HG02981 (cell line): ENCODE data around the gene MICALL1.

Source experiments
- ATAC-seq: cut with Tn5 transposase; IDR thresholded peaks from one replicate; pipeline ENCODE4 v1.9.1; 2021; ENCODE audit warnings: mild to moderate bottlenecking, moderate library complexity; ENCODE audit not compliant: unreplicated experiment

Gene MICALL1

DNA sequence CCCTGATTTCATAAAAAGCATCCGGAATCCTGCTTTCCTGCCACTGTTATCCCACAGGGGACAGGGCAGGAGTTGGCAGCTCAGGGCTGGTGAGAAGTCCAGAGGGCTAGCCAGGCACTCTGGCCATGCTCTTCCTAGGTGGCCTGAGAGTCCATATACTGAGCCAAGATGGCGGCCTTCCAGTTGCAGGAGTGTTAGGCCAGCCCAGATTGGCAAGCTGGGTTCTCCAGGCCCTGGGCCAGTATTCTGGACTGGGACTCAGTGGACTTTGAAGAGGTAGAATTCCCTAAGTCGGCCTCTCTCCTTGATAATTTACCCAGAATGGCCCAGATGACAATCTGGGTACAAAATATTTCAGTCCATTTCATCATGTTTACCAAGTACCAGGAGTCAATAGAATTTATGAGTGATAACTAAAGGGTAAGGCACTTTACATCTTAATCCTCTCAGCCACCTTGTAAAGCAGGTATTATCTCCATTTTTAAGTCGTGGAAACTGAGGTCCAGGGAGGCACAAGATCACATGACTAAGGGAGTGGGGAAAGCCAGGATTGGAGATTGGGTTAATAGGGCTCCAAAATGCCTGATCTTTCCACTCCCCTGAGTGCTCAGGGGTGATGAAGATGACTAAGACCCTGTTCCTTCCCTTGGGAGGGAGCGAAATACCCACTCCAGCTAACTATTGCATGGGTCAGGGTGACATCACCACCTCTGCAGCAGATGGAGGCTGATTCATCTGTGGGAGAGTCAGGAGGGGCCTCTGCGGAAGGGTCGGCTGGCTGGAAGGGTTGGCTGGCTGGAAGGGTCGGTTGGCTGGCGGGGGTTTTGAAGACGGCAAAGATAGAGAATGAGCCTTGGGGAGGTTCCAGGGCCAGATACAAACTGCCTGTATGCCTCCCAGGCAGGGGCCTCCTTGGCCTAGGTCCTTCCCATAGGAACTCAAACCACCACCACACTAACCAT, 1.2 kb upstream of the MICALL1 start:
- no peak for ATAC-seq

DNA sequence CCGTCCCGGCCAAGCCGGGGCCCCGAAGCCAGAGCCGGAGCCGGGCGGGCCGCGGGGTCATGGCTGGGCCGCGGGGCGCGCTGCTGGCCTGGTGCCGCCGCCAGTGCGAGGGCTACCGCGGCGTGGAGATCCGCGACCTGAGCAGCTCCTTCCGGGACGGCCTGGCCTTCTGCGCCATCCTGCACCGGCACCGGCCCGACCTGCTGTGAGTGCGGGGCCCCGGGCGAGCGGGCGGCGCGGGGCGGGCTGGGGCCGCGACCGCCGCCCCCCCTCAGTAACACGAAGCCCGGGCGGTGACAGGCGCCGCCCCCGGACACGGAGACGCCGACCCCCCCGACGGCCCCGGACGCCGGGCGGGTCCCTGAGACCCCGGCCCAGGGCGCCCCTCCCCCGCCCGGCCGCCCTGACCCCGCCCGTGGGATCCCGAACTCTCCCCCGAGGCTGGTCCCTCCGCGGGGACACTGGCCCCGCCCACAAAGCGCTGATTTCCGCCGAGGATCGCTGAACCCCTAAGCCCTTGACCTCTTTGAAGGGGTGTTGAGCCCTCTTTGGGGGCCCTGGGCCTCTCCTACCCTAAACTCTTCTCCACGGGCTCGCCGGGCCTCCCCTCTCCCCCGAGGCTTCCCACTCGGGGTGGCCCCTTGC, 389 bp downstream of the MICALL1 start:
- peak; percentile 41 for ATAC-seq

GRCh38 chr22:37907036-37907954, 1.2 kb downstream of the MICALL1 start:
- ATAC-seq, result no peak

- no peak for ATAC-seq
Observed at GRCh38 chr22:37909766-37910165, 3.7 kb downstream of the MICALL1 start.

GRCh38 chr22:37910890-37911672, 5.0 kb downstream of the MICALL1 start:
- ATAC-seq, result no peak

- ATAC-seq, result no peak
Observed at GRCh38 chr22:37911697-37912096, 5.6 kb downstream of the MICALL1 start.

DNA sequence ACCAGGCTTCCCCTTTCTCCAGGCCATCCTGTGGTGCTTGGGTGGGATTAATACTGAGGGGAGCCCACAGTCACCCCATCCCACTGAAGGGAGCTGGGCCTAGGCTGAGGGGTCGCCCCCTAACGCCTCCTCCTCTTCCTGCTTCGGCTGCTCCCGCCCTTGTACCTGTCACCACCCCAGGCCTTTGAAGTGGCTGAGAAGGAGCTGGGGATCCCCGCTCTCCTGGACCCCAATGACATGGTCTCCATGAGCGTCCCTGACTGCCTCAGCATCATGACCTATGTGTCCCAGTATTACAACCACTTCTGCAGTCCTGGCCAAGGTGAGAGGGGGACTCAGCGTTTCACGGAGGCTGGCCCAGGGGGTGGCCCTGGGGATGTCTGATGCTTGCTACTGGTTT, 6.1 kb downstream of the MICALL1 start:
- ATAC-seq, result no peak

GRCh38 chr22:37913233-37913721, 7.2 kb downstream of the MICALL1 start:
- ATAC-seq, result no peak

DNA sequence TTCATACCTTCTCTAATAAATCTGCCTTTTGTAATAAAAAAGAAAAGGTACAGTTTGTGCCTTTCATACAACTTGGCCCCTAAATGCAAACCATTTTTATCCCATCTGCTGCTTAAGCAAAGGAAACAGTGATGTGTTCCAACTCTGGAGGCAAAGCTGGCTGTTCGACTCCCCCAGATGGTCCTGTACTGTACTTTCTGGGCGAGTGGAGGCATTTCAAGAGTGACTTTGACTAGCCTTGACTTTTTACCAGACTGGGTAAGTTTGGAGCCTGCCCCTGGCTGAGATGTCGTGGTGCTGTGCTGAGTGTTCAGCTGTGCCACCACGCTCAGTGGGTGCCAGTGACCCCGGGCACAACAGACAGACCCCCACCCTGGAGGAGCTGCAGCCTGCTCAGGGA, 10.2 kb downstream of the MICALL1 start:
- no peak for ATAC-seq

DNA sequence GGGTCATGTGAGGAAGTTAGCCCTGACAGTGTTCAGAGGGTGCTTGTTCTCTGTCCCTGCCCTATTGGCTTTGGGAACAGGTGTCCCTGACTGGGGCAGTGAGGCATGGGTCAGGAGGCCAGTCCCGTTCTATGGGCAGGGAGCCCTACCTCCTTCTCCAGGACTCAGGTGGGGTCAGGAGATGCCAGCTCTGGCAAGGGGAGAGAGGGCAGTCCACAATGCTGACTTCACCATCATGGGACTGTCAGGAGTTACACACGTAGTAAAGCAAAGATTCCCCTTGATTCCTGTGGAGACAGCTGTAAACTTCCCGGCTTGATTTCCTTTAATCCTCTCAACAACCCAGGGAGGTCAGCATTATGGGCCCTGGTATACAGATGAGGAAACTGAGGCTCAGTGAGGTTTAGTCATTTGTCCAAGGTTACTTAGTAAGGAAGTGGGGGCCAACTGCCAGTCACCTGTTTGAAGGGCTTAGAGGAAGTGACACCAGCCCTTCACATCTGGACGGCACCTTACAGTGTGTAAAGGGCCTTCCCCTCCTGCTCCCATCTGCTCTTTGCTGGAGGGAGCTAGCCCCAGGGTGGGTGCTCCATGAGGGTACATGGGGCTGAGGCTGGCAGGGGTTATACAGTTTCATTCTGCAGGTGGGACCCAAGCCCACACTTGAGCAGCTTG, 11.9 kb downstream of the MICALL1 start:
- no peak for ATAC-seq

DNA sequence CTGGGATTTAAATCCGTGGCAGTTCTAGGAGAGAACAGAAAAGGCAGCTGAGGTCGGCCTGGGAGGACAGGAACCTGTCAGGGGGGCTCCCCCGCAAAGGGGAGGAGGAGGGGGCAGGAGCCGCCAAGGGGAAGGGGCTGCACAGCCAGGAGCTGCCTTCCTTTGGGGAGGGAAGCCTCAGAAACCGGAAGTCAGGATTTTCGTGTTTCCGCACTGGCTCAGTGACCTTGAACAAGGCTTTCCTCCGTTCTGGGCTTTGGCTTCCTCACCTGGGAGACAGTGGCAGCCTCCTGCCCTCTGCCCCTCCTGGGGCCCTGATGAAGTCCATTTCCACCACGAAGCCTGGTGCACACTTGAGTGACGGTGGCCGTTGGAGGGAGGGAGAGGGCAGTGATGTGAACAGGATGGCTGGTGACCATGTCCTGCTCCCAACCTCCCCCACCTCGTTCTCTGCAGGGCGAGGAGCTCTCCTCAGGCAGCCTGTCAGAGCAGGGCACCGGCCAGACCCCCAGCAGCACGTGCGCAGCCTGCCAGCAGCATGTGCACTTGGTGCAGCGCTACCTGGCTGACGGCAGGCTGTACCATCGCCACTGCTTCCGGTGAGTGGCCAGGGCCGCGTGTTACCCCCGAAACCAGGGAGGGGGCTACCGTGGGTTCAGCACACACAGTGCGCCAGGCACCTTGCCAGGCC, 12.6 kb downstream of the MICALL1 start:
- no peak for ATAC-seq

DNA sequence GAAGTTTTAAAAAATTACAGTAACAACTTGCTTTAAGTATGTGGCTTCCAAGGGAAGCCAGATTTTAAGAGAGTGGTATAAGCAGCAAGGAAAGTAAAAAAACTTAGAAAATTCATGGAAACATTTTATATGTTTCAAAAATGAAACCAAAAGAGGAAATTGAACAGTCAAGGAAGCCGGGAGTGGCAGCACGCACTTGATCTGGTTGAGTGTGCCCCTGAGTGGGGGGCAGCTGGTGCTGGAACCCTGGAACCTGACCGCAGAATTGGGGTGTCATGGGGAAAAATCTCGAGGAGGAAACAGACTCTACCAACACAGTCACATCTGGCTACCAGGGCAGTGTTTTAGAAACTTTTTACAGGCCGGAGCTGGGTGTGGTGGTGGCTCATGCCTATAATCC, 14.0 kb downstream of the MICALL1 start:
- ATAC-seq, result no peak

DNA sequence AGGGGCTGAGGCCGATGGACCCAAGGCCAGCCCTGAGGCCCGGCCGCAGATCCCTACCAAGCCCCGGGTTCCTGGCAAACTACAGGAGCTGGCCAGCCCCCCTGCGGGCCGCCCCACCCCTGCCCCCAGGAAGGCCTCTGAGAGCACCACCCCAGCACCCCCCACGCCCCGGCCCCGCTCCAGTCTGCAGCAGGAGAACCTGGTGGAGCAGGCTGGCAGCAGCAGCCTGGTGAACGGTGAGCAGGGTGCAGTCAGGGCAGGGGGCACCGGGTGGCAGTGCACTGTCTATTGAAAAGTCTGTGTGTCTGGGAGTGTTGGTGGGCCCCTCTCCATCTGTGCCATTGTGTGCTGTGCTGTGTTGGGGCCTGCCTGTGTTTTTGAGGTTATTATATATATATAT, 16.1 kb downstream of the MICALL1 start:
- ATAC-seq, result no peak

- ATAC-seq, result no peak
Observed at GRCh38 chr22:37923927-37924326, 17.8 kb downstream of the MICALL1 start.

- ATAC-seq, result no peak
Observed at GRCh38 chr22:37924386-37925065, 18.4 kb downstream of the MICALL1 start.

- no peak for ATAC-seq
Observed at GRCh38 chr22:37925330-37925729, 19.2 kb downstream of the MICALL1 start.

DNA sequence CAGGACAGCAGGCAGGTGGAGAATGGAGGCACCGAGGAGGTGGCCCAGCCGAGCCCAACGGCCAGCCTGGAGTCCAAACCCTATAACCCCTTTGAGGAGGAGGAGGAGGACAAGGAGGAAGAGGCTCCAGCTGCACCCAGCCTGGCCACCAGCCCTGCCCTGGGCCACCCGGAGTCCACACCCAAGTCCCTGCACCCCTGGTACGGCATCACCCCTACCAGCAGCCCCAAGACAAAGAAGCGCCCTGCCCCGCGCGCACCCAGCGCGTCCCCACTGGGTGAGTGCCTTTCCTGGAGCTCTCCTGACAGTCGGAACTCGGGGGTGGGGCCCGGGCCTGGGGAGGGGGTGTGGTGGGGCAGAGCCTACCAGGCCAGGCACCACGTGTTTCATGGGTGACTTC, 19.7 kb downstream of the MICALL1 start:
- ATAC-seq, result no peak

DNA sequence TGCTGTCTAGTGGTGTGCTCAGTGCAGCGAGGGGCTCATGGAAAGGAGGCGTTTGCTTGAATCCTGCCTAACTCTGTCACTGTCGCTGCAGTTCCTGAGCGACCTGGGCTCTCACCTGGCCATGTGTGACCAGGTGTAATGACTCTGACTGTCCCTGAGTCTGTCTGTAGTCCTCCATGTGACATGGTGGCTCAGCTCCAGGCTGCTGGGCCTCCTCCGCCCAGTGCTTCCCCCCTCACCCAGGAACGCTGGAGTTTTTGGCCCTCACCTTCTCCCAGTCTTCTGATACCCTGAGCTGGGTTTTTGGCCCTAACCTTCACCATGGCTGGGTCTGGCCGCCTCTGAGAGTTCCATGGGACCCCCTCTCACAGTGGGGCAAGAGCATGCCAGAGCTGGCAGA, 20.3 kb downstream of the MICALL1 start:
- ATAC-seq, result no peak
